Right ventricle myocardium inferior (tissue), 1 donor: ENCODE measurements around the gene RNASE13. TPM values are rescaled to one million over a fixed set of nuclear protein-coding genes. Genes with fewer than 3 reads are reported as not detected.
"Not testable (repeated sequence)": the region's sequence is repeated elsewhere in the genome, so short reads cannot be mapped to it uniquely, and the experiment has no call there.

Experiments
- ATAC-seq: fragments of 200-7000 bp; cut with Tn5 transposase; one replicate; pipeline ENCODE4 v1.9.1; 2020; ENCODE audit warnings: mild to moderate bottlenecking, moderate library complexity
- DNase-seq: peaks from one replicate; pipeline ENCODE4 v3.0.0; 2021; ENCODE audit errors: missing footprints
- intact Hi-C: fragments of 100-400 bp; cut with DNase I; formaldehyde crosslinking; loops from one replicate; pipeline ENCODE4 v1.11.0; 2022
- microRNA-seq: library from miRNA; unstranded; fragments of <30 nt; microRNA quantifications from one replicate; pipeline ENCODE4 v1.2.0, GENCODE V29; 2020
- total RNA-seq: library from RNA; stranded (reverse); fragmentation: NEBNext Ultra II Directional; extraction: Animal tissue kit (Norgen Biotek cat#: 25700); gene quantifications from one replicate; pipeline ENCODE4 v1.2.1, GENCODE V29; 2021
- donor health status: DM: no; HTN: yes; CAD: no; lungs with severe emphysema.

The RNASE13 gene
- total RNA-seq, 1 donor from 2014 or later, result not detected

DNA sequence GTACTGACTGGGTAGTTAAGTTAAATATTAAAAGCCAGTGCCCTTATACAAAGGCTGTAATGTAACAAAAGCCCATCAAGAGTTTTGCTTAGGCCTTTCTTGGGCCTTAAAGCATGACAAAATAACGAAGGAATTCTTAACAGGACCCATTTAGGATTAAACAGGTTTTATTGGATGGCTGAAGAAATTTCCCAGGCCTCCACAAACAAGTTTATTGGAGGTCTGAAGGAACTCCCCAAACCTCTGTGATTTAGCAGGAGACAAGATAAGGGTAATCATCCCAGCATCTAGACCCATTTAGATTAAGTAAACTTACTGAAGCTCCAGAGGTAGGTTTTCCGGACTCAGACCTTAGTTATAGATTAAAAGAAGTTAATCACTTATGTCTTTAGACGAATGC, 24.9 kb downstream of the RNASE13 start:
- intact Hi-C loops, DNase-seq, ATAC-seq: not testable (repeated sequence)

DNA sequence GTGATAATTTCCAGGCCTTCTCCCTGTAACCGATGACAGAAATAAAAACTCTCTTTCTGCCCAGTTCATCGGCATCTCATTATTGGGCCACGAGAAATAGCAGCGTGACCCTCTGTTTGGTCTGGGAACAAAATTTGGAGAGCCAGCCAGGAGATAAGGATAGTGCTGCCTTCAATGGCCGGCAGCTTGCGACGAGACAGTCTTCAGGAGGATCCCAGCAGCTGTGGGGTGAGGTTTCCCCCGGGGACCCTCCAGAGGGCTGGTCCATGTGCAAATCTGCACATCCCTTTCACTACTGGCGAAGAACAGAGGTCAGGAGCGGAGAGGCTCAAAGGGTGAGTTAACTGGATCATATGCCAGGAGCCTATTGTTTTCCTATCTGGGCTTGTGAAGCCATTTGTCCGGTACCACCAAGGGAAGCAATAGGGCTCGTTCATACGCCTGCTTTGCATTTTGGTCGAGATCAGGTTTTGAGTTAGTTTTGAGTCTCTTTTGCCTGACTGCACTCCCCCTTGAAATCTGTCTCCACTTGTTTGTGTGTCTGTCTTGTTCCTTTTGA, 30.7 kb downstream of the RNASE13 start:
- no peak for DNase-seq
- intact Hi-C loops, result no loop called here
- ATAC-seq, result peak; percentile 78

DNA sequence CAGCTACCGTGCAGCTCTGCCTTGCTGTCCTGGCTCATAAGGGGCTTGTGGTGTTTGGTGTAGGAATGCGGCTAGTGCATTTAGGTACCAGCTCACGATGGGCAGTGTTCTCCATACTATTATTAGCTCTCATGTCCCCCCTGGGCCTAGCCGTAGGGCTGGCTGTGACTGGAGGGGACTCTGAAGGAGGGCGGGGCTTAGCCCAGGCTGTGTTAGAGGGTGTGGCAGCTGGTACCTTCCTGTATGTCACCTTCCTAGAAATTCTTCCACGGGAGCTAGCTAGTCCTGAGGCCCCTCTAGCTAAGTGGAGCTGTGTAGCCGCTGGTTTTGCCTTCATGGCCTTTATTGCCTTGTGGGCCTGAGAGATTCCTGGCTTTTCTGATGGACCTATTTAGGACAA, 33.4 kb downstream of the RNASE13 start:
- intact Hi-C loops, result no loop called here
- no peak for ATAC-seq
- DNase-seq, result no peak

- intact Hi-C loops, result no loop called here
- ATAC-seq (no peak), DNase-seq (no peak)
These were observed 35.0 kb downstream of the RNASE13 start for GRCh38 chr14:20999591-20999990.

DNA sequence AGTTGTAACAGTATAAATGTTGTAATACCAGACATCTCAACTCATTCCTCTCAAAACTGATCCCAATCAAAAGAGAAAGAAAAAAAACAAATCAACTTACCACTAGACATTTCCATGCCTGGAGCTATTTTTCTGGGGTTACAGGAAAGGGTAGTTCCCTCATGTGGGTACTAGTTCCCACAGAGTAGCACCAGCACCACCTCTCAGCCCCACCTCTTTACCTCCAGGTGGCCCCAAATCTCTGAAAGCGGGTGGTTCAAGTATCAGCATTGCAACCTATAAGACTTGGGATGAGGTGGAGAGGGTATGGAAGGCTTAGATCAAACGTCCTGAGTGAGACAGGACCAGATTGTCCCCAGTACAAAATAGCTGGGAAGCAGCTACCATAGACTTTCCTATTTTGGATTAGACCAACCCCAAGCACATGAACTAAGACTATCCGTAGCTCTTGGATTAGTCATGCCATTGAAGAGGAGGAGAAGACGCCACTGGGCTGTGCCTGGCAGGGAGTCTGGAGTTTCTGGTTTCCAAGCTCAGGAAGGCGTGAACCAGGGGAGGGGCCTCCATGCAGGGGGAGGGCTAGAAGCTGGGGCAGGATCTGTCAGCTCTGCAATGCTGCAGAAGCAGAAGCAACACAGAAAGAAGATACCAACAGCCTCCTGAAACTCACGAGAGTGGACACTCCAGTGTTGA, 35.8 kb downstream of the RNASE13 start, which contains the start of gene SLC39A2:
TSS of gene SLC39A2 (plus strand) at position 620 of the 693 bp plus-strand sequence. CDS start 154 bp downstream, outside the sequence.
- intact Hi-C loops, result no loop called here
- no peak for ATAC-seq
- DNase-seq, result no peak

- no peak for ATAC-seq
- intact Hi-C loops, result no loop called here
- DNase-seq, result no peak
These were observed 36.5 kb downstream of the RNASE13 start for GRCh38 chr14:20998139-20998538.

DNA sequence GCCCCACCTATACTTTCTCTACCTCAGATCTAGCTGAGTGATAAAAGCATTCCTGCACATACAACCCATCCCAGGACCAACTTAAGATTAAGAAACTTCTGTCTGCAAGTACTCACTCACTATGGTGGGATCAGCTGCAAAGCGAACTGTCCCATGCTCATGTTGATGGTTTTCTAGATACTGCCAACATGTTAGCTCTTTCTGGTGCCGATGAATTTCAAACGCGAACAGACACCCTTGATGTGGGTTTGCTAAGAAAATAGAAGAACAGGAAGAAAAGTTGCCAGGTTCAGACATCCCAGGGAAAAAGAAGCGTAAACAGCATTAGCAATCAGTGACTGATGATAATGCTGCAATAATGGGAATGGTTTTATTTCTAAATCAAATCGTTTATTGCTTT, 37.0 kb downstream of the RNASE13 start:
- intact Hi-C loops, result no loop called here
- ATAC-seq (no peak), DNase-seq (no peak)

DNA sequence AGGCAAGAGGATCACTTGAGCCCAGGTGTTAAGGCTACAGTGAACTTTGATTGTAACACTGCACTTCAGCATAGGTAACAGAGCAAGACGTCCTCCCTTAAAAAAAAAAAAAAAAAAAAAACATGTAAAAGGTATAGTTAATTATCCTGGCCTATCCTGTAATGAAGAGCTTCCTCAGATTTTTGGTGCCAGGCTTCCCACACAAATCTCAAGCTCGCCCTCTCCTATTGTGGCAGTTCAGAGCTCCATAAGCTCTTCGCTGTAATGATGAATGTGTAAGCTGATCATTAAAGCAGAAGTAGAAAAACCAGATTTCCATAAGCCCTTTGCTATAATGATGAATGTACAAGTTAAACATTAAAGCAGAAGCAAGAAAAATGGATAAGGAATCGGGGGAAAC, 37.5 kb downstream of the RNASE13 start:
- no peak for ATAC-seq
- intact Hi-C loops, result no loop called here
- DNase-seq, result no peak

- DNase-seq (no peak), ATAC-seq (no peak)
- intact Hi-C loops, result no loop called here
These were observed 38.1 kb downstream of the RNASE13 start for GRCh38 chr14:20996521-20996920.

DNA sequence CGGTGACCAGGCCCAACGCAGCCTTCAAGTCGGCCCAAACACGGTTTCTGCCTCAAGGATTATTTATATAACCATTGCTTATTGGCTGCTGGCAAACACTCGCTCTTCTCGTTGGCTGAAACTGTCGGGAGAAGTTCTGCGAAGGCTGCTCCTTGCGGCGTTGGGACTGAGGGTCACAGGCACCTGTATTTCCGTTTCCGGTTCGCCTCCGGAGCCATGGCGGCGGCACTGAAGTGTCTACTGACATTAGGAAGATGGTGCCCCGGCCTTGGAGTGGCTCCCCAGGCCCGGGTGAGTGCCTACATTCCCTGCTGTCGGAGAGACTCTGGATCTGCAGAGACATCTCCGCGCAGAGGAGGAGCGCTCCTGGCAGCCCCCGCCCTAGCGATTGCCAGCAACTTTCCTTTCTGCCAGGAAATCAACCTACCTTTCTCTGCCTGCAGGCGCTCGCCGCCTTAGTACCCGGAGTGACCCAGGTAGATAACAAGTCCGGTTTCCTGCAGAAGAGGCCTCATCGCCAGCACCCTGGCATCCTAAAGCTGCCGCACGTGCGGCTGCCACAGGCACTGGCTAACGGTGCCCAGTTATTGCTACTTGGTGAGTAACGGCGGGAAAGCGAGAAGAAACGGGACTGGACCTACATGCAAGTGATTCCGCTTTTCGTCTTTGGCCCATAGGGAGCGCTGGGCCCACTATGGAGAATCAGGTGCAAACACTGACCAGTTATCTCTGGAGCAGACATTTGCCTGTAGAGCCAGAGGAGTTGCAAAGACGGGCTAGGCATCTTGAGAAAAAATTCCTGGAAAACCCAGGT, 44.6 kb downstream of the RNASE13 start, which contains the start of gene METTL17:
TSS of gene METTL17 (plus strand) at position 194 of the 814 bp plus-strand sequence. CDS start at position 217, 23 bp downstream.
- ATAC-seq (peak; percentile 97), DNase-seq (peak; percentile 92)
- intact Hi-C loops, result no loop called here

- no peak for DNase-seq
- intact Hi-C loops, result no loop called here
- ATAC-seq, result no peak
These were observed 45.2 kb downstream of the RNASE13 start for GRCh38 chr14:20989471-20989786.

- intact Hi-C loops, result no loop called here
- ATAC-seq, result no peak
- DNase-seq, result no peak
These were observed 45.7 kb downstream of the RNASE13 start for GRCh38 chr14:20988717-20989470.

DNA sequence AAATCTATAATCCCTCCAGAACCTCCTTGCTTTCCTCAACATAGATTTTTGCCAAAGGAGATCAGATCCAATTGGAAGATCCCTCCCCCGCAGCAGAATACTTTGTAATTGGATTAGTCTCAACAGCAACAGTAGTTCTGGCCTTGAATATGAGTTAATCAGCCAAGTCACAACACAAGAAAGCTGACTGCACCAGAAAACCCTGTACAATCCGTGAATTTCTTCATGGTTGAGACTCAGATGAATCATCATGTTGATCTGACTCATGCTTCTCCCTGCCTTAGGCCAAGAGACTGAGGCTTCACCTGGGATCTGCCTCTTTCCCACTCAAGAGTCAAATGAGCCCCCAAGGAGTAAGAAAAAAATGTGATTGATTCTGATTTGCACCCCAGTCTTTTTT, 47.8 kb downstream of the RNASE13 start:
- DNase-seq (no peak), ATAC-seq (peak; percentile 55)
- intact Hi-C loops, result no loop called here

GRCh38 chr14:20985650-20986049, 49.0 kb downstream of the RNASE13 start:
- DNase-seq, intact Hi-C loops, ATAC-seq: not testable (repeated sequence)

Small RNA genes lying within 50 kb of the gene (microRNA-seq; reads per million reads assigned to microRNA genes)
- not detected for gene MIR6717

Other genes starting within 250 kb of the RNASE13 start
- gene RNASE1, start 232.0 kb downstream of the RNASE13 start, total RNA-seq, result 373 TPM
- not detected for gene RNASE3, start 143.4 kb downstream of the RNASE13 start, total RNA-seq
- gene RNASE2, start 79.3 kb downstream of the RNASE13 start, total RNA-seq, result 2.6 TPM
- gene METTL17, start 44.8 kb downstream of the RNASE13 start, total RNA-seq, result 44.5 TPM
- gene SLC39A2, start 35.5 kb downstream of the RNASE13 start, total RNA-seq, result not detected
- 321 TPM for gene NDRG2, start 9.7 kb downstream of the RNASE13 start, total RNA-seq
- gene TPPP2, start 4.6 kb downstream of the RNASE13 start, total RNA-seq, result 1.1 TPM
- not detected for gene RNASE7, start 7.6 kb upstream of the RNASE13 start, total RNA-seq
- gene RNASE8, start 23.0 kb upstream of the RNASE13 start, total RNA-seq, result not detected
- 25.5 TPM for gene ARHGEF40, start 35.5 kb upstream of the RNASE13 start, total RNA-seq
- gene ZNF219, start 63.8 kb upstream of the RNASE13 start, total RNA-seq, result 49.4 TPM
- 0.41 TPM for gene TMEM253, start 66.3 kb upstream of the RNASE13 start, total RNA-seq
- not detected for gene OR5AU1, start 121.3 kb upstream of the RNASE13 start, total RNA-seq
- 266 TPM for gene HNRNPC, start 234.6 kb upstream of the RNASE13 start, total RNA-seq
- 0.60 TPM for gene RPGRIP1, start 245.3 kb upstream of the RNASE13 start, total RNA-seq